Gastroesophageal sphincter (tissue), 4 donors: ENCODE measurements around the gene ARAP1. TPM values are rescaled to one million over a fixed set of nuclear protein-coding genes. Genes with fewer than 3 reads are reported as not detected.

Experiments
- ATAC-seq: fragments of 150-250 bp; one replicate; pipeline ENCODE4 v1.9.1; 2016; ENCODE audit warnings: mild to moderate bottlenecking, moderate library complexity
- H3K27ac ChIP-seq, 4 donors: fragments of 200-600 bp; sonication (generic) in 3 of 4; 1 replicate in 3 of 4; 2 replicates in 1 of 4; pipeline ENCODE4 v1.5.1; 2016 to 2019
- H3K27me3 ChIP-seq: fragments of 200-600 bp; sonication (generic); one replicate; pipeline ENCODE4 v1.5.1; 2019
- H3K36me3 ChIP-seq, 2 donors: fragments of 200-600 bp; sonication (generic); one replicate each; pipeline ENCODE4 v1.5.1; 2019; ENCODE audit warnings: control low read depth in 1 of 2
- H3K4me1 ChIP-seq, 3 donors: fragments of 200-600 bp; sonication (generic); 1 replicate in 2 of 3; 2 replicates in 1 of 3; pipeline ENCODE4 v1.5.1; 2016 to 2019; ENCODE audit warnings: control low read depth in 2 of 3
- H3K4me3 ChIP-seq, 2 donors: fragments of 200-600 bp; sonication (generic); one replicate each; pipeline ENCODE4 v1.5.1; 2019; ENCODE audit warnings: mild to moderate bottlenecking in 1 of 2, moderate library complexity in 1 of 2
- H3K9me3 ChIP-seq, 3 donors: fragments of 200-600 bp; sonication (generic); one replicate each; pipeline ENCODE4 v1.5.1; 2017 to 2019; ENCODE audit warnings: control low read depth in 2 of 3
- EP300 ChIP-seq: sonication (generic); formaldehyde crosslinking; IDR thresholded peaks from one replicate; pipeline ENCODE4 v1.6.1; 2017; ENCODE audit warnings: antibody characterized with exemption, mild to moderate bottlenecking
- POLR2A ChIP-seq, 2 donors: fragments of 450-650 bp; IDR thresholded peaks; one replicate each; pipeline ENCODE4 v1.6.1; 2017; ENCODE audit warnings: antibody characterized with exemption in 2 of 2, mild to moderate bottlenecking in 2 of 2, moderate library complexity in 1 of 2
- POLR2AphosphoS5 ChIP-seq: sonication (generic); formaldehyde crosslinking; IDR thresholded peaks from one replicate; pipeline ENCODE4 v1.6.1; 2017; ENCODE audit warnings: antibody characterized with exemption
- WGBS, 2 donors: methylation state at CpG; one replicate each; pipeline ENCODE4 v1.1.5; 2018; ENCODE audit warnings: low coverage in 1 of 2; 5-methylcytosine and 5-hydroxymethylcytosine counted together
- total RNA-seq, 4 donors: library from RNA; depleted of rRNA; stranded (reverse); fragments of >200 nt; gene quantifications; one replicate each; pipeline ENCODE4 v1.1.0, GENCODE V29; 2016
- TF ChIP-seq, protein P1 (sequence below), 4 experiments: fragments of 200-600 bp in 2 of 4; fragments of 450-650 bp in 2 of 4; sonication (generic) in 1 of 4; IDR thresholded peaks; one replicate each; pipeline ENCODE4 v1.5.1; 2017 to 2019; ENCODE audit warnings: antibody characterized with exemption in 4 of 4, mild to moderate bottlenecking in 2 of 4, moderate library complexity in 2 of 4

ARAP1 gene
- total RNA-seq, 4 donors from 2014 or later, result 72.4 to 125 (median 95.1) TPM

DNA sequence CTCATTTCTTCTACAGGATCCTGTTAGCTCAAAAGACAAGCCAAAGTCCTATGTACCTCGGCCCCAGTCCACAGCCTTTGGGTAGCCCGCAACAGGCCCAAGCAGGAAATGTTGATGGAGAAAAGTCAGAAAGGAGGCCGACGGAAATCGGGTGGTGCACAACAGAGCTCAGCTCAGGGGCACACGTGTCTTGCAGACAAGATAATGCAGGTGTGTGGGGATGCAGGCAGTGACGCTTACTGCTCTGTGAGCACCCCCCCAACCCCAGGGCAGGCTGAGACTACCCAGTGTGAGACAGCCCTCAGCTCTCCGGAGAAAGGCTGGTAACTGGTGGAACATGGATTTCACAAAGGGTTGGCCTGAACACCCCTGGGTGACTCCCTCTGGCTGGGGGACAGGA is 73.7 kb downstream of the ARAP1 start:
- 37 to 50% methylated on average over 1 to 2 of the region's 8 CpGs for WGBS, 2 donors
- ATAC-seq, result no peak
- peaks cover 64% of the 10 kb centered on the region for H3K27me3 ChIP-seq

DNA sequence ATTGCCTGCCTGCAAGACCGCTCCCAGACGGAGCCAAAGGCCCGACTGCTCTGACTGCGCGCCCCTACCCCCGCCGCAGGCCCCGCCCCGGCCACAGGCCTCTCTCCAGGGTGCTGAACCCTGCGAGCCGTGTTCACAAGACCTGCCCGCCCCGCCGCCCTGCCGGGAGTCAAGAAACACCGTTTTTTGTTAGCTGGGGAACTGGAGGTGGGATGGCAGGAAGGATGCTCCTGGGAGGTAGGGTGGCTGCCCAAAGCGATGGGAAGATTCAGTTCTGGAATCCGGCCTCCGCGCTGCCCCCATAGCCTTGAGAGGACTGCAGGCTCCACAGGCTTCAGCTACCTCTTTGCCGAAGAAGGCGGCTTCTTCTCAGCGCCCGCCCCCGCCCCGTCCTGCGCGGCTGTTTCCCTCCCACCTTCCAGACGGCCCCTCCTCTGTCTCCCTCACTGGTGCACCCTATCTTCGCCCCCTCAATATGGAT is 75.3 kb downstream of the ARAP1 start:
- TF ChIP-seq POLR2A (IDR thresholded peaks at IDR 0.05) (no peak), EP300 (no peak), POLR2AphosphoS5 (no peak)
- TF ChIP-seq, protein P1, sequence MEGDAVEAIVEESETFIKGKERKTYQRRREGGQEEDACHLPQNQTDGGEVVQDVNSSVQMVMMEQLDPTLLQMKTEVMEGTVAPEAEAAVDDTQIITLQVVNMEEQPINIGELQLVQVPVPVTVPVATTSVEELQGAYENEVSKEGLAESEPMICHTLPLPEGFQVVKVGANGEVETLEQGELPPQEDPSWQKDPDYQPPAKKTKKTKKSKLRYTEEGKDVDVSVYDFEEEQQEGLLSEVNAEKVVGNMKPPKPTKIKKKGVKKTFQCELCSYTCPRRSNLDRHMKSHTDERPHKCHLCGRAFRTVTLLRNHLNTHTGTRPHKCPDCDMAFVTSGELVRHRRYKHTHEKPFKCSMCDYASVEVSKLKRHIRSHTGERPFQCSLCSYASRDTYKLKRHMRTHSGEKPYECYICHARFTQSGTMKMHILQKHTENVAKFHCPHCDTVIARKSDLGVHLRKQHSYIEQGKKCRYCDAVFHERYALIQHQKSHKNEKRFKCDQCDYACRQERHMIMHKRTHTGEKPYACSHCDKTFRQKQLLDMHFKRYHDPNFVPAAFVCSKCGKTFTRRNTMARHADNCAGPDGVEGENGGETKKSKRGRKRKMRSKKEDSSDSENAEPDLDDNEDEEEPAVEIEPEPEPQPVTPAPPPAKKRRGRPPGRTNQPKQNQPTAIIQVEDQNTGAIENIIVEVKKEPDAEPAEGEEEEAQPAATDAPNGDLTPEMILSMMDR (IDR thresholded peaks at IDR 0.05), result no peak

More for the DNA sequence above, 73.7 kb downstream of the ARAP1 start:
- Histone ChIP-seq H3K9me3 (no peaks in the 10 kb centered on the region), H3K36me3 (no peaks in the 10 kb centered on the region), H3K27ac (no peak overlapping the region), H3K4me1 (peaks cover 0 to 24% (median 0%) of the 10 kb centered on the region in 3 donors), H3K4me3 (no peak overlapping the region)
- no peak for TF ChIP-seq POLR2A (IDR thresholded peaks at IDR 0.05)
- no peak for TF ChIP-seq POLR2AphosphoS5
- no peak for TF ChIP-seq EP300

DNA sequence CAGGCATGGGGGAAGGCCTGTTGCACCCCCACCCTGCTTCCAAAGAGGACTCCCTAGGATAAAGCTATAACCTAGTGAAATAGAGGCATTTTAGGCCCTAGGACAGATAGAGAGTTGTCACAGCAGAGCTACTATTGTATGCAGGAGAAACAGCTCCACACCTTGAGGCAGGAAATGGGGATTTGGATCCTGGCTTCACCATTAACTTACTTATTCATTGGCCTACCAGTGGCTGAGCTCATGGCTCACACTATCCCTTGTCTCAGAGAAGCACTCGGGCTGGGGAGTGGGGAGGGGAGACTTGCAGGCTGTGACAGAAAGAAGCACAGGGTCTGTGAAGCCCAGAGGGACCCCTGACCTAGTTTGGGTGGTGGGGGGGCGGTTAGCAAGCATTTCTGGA is 77.0 kb downstream of the ARAP1 start:
- Histone ChIP-seq H3K27ac (no peak overlapping the region), H3K4me3 (no peak overlapping the region), H3K27me3 (peaks cover 97% of the 10 kb centered on the region), H3K9me3 (no peaks in the 10 kb centered on the region), H3K36me3 (no peaks in the 10 kb centered on the region), H3K4me1 (peaks cover 0 to 8% (median 0%) of the 10 kb centered on the region in 3 donors)
- ATAC-seq, result no peak
- 0 to 29% methylated on average over 1 of the region's 2 CpGs for WGBS, 2 donors
- no peak for TF ChIP-seq POLR2A (IDR thresholded peaks at IDR 0.05)
- TF ChIP-seq, protein P1 (IDR thresholded peaks at IDR 0.05), result no peak
- TF ChIP-seq POLR2AphosphoS5, result no peak
- TF ChIP-seq EP300, result no peak

More for the DNA sequence above, 75.3 kb downstream of the ARAP1 start:
- H3K27me3 ChIP-seq, result peaks cover 81% of the 10 kb centered on the region
- H3K4me3 ChIP-seq, result no peak overlapping the region
- peaks cover 0 to 21% (median 0%) of the 10 kb centered on the region in 3 donors for H3K4me1 ChIP-seq
- peak; percentile 60 for ATAC-seq
- no peak overlapping the region for H3K27ac ChIP-seq
- H3K36me3 ChIP-seq, result no peaks in the 10 kb centered on the region
- no peaks in the 10 kb centered on the region for H3K9me3 ChIP-seq
- WGBS, 2 donors, result 4% methylated on average over 5 of the region's 30 CpGs; no CpG with 5 or more reads in 1 of the 2 donors

DNA sequence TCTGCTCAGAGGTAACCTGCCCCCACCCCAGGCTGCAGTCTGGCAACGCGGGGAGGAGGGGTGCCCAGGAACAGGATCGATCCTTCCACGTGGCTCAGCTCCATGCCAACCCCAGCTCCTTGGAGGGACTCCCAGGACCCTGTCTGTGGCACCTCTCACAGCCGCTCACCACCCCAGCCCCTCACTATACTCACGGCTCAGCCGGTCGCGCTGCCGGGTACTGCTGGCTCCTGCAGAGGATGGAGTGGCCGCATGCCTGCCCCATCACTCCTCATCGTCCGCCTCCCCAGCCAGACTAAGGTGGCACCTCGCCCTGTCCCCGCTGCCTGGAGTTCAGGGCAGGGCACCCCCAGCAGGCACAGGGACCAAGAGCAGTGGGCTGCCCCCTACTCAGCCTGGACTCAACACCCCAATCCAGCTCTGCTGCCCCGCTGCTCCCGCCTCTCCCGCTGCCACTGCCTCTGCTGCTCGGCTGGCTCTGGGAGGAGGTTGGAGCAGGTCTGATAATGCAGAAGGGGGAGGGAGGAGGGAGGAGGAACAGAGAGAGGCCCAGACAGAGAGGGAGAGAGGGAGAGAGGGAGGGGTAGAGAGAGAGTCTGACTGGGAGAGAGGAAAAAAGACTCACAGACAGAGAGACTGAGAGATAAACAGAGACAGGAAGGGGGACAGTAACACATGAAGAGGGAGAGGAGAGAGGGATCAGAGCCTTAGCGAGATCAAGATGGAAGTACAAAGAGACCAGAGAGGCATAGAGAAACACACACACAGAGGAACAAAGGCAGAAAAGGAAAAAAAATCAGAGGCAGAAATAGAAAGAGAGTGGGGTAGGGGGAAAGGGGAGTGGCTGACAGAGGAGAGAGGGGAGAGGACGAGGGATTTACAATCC is 78.0 kb downstream of the ARAP1 start, which contains the start of gene PDE2A:
TSS of gene PDE2A (minus strand) at position 480 of the 886 bp plus-strand sequence. CDS start at position 265, 215 bp downstream.
- Histone ChIP-seq H3K4me1 (peaks cover 0 to 8% (median 0%) of the 10 kb centered on the region in 3 donors), H3K36me3 (no peaks in the 10 kb centered on the region), H3K27me3 (peaks cover 100% of the 10 kb centered on the region), H3K9me3 (no peaks in the 10 kb centered on the region), H3K4me3 (no peak within 1 kb of the TSS), H3K27ac (no peak within 1 kb of the TSS)
- 0 to 10% methylated on average over 2 of the region's 21 CpGs for WGBS, 2 donors
- no peak for ATAC-seq
- TF ChIP-seq EP300 (no peak), POLR2A (IDR thresholded peaks at IDR 0.05) (no peak), POLR2AphosphoS5 (no peak)
- TF ChIP-seq, protein P1 (IDR thresholded peaks at IDR 0.05), result no peak

DNA sequence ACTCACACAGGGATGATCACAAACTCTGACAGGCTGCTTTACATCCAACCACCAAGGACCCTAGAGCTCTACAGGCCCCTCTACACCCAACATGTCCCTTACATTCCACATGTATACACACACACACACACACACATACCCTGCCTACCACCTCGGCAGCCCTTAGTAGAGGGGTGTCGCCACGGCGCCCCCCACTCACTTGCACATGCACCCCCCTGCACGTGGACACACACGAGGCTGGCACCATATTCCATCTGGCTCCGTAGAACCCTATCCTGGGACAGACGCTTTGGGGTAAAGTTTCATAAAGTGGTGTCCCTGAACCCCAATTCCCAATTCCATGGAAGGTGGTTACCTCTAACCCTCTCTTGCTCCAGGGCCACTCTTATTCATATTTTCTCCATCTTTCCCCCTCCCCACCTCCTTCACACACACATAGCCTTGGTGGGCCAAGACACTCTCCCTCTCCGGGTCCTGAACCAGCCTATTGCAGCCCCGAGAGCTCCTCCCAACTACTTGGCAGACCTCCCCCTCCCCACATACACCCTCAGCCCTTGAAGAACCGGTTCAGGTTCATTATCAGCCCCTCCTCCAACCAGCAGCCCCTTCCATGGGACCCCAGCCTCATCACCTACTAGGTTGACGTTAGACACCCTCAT is 78.8 kb downstream of the ARAP1 start:
- TF ChIP-seq POLR2A (IDR thresholded peaks at IDR 0.05) (no peak), POLR2AphosphoS5 (no peak), EP300 (no peak)
- TF ChIP-seq, protein P1 (IDR thresholded peaks at IDR 0.05), result no peak
- no peaks in the 10 kb centered on the region for H3K36me3 ChIP-seq
- H3K27me3 ChIP-seq, result peaks cover 99% of the 10 kb centered on the region
- 0 to 33% methylated on average over 2 to 10 of the region's 12 CpGs for WGBS, 2 donors
- peaks cover 0 to 8% (median 0%) of the 10 kb centered on the region in 3 donors for H3K4me1 ChIP-seq
- peaks cover 0 to under 1% (median 0%) of the 10 kb centered on the region in 3 donors for H3K9me3 ChIP-seq
- no peak for ATAC-seq
- no peak overlapping the region for H3K4me3 ChIP-seq
- H3K27ac ChIP-seq, result no peak overlapping the region
